Kidney (tissue), 14 donors: ENCODE data around the gene S100A9. TPM values are rescaled to one million over a fixed set of nuclear protein-coding genes. Genes with fewer than 3 reads are reported as not detected.
A peak's percentile ranks its signal among the peaks of the same experiment; 100 is the strongest.

ENCODE experiments used
- DNase-seq, 5 donors: peaks; one replicate each; pipeline ENCODE4 v3.0.0-alpha.2; 2013 to 2020
- FAIRE-seq: peaks from 2 replicates; lab custom pipeline; 2012; peaks lifted over from hg19 to GRCh38; lab: Jason Lieb, UNC
- H3K27ac ChIP-seq, 2 donors: one replicate each; pipeline ENCODE4 v1.7.0; 2013; ENCODE audit warnings: low read depth in 2 of 2, low read length in 2 of 2, inconsistent platforms in 1 of 2
- H3K27me3 ChIP-seq: one replicate; pipeline ENCODE4 v1.7.1; 2013; ENCODE audit warnings: low read length, inconsistent platforms; ENCODE audit not compliant: control insufficient read depth, insufficient read depth
- H3K36me3 ChIP-seq, 3 donors: one replicate each; pipeline versions ENCODE4 v1.7.0 to v1.7.1; 2013; ENCODE audit warnings: low read length in 3 of 3, control low read depth in 1 of 3, inconsistent platforms in 1 of 3; ENCODE audit not compliant: insufficient read depth in 3 of 3, control insufficient read depth in 2 of 3
- H3K4me1 ChIP-seq, 3 donors: one replicate each; pipeline versions ENCODE4 v1.7.0 to v1.7.1; 2013; ENCODE audit warnings: low read length in 3 of 3, inconsistent platforms in 1 of 3, low read depth in 1 of 3; ENCODE audit not compliant: control insufficient read depth in 2 of 3, insufficient read depth in 2 of 3
- H3K4me3 ChIP-seq, 3 donors: one replicate each; pipeline versions ENCODE4 v1.7.0 to v1.8.1; 2013; ENCODE audit warnings: low read length in 3 of 3, control low read depth in 1 of 3, inconsistent platforms in 1 of 3
- H3K9ac ChIP-seq, 3 donors: one replicate each; pipeline versions ENCODE4 v1.7.0 to v1.7.1; 2013; ENCODE audit warnings: low read length in 3 of 3, control low read depth in 1 of 3, inconsistent platforms in 1 of 3
- H3K9me3 ChIP-seq, 3 donors: one replicate each; pipeline versions ENCODE4 v1.7.0 to v1.7.1; 2013; ENCODE audit warnings: low read length in 3 of 3, control low read depth in 1 of 3, inconsistent platforms in 1 of 3; ENCODE audit not compliant: control insufficient read depth in 2 of 3, insufficient read depth in 1 of 3
- CTCF ChIP-seq: IDR thresholded peaks from 3 replicates; pipeline ENCODE4 v1.5.1; 2012; ENCODE audit warnings: mild to moderate bottlenecking, moderate library complexity, borderline replicate concordance; ENCODE audit not compliant: insufficient read depth; ENCODE audit errors: extremely low read depth
- intact Hi-C: fragments of 100-400 bp; cut with DNase I; formaldehyde crosslinking; loops from one replicate; pipeline ENCODE4 v1.11.1; 2022
- polyA plus RNA-seq: library from polyadenylated mRNA; stranded (reverse); fragments of 350-450 nt; fragmentation: Illumina TruSeq; extraction: RNeasy Lipid Tissue Mini Kit (QIAGEN cat#74804); gene quantifications from one replicate; pipeline ENCODE4 v1.2.3, GENCODE V29; 2014; ENCODE audit warnings: low read depth, low replicate concordance; ENCODE audit not compliant: insufficient read depth
- total RNA-seq: library from RNA; stranded (reverse); fragmentation: NEBNext Ultra II Directional; extraction: Animal tissue kit (Norgen Biotek cat#: 25700); gene quantifications from one replicate; pipeline ENCODE4 v1.2.1, GENCODE V29; 2021
- donor health status: control.
- donor health status: control.
- donor health status: control.
- donor health status: control.
- donor health status: control.
- donor health status: DM: yes; HTN: yes; CAD: no.
- donor health status: Normal renal cell carcinoma (clear cell type).

Gene S100A9
- total and polyA plus RNA-seq, 2 donors from 2014 or later = 41.9 to 271 TPM

- no peaks in the 10 kb centered on the region for H3K4me1 ChIP-seq
- DNase-seq (peak in 1 of 5 donors; percentile 7), FAIRE-seq (no peak)
- H3K9ac ChIP-seq = no peak overlapping the region
- TF ChIP-seq CTCF = no peak
- no peak overlapping the region for H3K4me3 ChIP-seq
- H3K36me3 ChIP-seq = no peaks in the 10 kb centered on the region
- no peaks in the 10 kb centered on the region for H3K9me3 ChIP-seq
- intact Hi-C loops = no loop called here
- no peaks in the 10 kb centered on the region for H3K27me3 ChIP-seq
- H3K27ac ChIP-seq = no peak overlapping the region
Observed at GRCh38 chr1:153337980-153338853, 19.4 kb upstream of the S100A9 start.

- no peaks in the 10 kb centered on the region for H3K27me3 ChIP-seq
- H3K27ac ChIP-seq = no peak overlapping the region
- H3K4me3 ChIP-seq = no peak overlapping the region
- FAIRE-seq (no peak), DNase-seq (no peak)
- no peaks in the 10 kb centered on the region for H3K4me1 ChIP-seq
- no peaks in the 10 kb centered on the region for H3K9me3 ChIP-seq
- TF ChIP-seq CTCF = no peak
- no peaks in the 10 kb centered on the region for H3K36me3 ChIP-seq
- no peak overlapping the region for H3K9ac ChIP-seq
- intact Hi-C loops = no loop called here
Observed at GRCh38 chr1:153339802-153340201, 17.9 kb upstream of the S100A9 start.

- DNase-seq = peak in 1 of 5 donors; percentile 5
- Histone ChIP-seq H3K4me3 (no peak overlapping the region), H3K9me3 (no peaks in the 10 kb centered on the region), H3K27me3 (no peaks in the 10 kb centered on the region), H3K4me1 (no peaks in the 10 kb centered on the region), H3K36me3 (no peaks in the 10 kb centered on the region), H3K9ac (no peak overlapping the region), H3K27ac (no peak overlapping the region)
- no peak for TF ChIP-seq CTCF
- FAIRE-seq = no peak
- intact Hi-C loops = no loop called here
Observed at GRCh38 chr1:153340356-153340755, 17.3 kb upstream of the S100A9 start.
